ENCODE measurements around the gene LAD1.

Gene LAD1

DNA sequence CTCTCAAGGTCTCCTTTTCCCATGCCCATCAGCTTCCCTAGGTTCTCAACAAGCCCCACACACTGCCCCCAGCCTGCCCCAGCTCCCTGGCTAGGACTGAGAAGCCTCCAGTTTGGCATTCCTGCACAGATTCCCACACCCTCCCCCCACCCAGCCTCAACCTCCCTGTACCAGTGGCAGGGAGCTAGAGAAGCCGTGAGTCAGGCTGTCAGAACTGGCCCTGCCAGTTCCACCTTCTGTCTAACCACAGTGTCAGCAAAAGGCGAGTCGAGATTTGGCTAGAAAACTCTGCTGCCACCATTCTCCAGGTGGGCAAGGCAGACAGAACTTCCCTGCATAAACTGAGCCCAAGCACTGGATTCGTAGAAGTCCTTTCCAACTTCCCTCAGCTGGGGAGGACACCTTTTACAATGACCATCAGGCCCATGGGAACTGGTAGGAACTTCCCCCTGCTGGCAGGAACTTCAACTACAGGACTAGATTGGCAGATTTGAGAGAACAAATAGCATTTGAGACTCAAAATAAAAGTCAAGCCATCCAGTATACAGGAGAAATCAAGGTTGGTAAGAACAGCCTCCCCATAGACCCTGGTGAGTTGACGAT lies 52.7 kb downstream of the LAD1 start:
- DNase-seq = no peak

DNA sequence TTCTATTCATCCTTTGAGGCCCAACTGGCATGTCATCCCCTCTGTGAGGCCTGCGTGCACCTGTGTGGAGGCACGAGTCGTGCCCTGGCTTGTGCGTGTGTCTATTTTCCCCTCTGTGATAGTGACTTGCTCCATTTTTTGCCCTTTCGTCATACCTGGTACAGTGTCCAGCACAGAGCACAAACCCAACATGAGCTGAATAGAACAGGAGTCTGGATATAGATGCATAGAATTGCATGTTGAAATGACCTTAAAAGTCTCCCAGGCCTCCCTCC lies 54.1 kb downstream of the LAD1 start:
- DNase-seq = no peak

DNA sequence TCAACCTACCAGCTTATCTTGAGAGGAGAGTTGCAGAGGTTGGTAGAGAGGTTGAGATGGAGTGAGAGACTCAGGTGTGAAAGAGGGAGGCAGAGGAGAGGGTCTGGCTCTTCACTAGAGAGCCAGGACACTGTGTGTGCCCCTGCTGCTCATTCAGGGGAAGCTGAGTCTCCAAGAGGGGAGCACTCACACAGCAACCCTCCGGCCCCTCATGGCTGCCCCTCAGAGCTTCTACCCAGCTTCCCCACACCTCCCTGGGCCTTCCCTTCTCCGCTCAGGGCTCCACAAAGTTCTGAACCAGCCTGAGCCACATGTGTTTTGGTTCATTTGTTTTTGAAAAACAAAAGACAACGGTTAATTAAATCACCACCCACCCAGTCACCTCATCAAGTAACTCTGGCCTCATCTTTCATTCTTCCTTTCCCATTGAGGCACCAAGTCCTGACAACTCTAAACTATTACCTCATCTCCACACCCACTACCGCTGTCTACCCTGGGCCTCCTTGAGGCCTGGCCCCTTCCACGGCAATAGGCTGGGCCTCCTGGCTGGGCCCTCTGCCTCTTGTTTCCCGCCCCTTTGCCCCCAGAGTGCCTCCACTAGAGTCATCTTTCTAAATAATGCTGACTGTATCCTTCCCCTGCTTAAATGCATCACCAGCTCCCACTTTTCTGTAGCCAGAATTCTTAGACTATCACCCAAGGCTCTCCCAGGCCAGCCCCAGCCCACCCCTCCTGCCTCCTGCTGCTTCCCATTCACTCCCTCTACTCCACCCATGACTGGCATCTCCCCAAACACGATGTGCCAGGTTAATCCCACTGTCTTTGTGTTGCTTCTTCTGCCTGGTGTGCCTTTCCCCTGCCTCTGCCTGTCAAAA lies 54.7 kb downstream of the LAD1 start:
- no peak for DNase-seq

DNA sequence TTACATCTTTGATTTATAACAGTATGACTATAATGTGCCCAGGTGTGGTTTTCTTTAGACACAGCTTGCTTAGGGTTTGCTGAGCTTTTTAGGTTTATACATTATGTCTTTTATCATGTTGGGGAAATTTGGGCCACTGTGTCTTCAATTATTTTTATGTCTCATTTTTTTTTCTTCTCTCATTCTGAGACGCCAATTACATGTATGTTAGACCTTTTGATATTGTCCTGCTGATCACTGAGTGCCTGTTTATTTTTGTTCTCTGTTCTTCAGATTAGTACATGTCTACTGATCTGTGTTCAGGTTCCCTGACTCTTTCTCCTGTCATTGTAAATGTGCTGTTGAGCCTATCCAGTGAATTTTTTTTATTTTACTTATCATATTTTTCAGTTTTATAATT lies 57.7 kb downstream of the LAD1 start:
- no peak for DNase-seq

DNA sequence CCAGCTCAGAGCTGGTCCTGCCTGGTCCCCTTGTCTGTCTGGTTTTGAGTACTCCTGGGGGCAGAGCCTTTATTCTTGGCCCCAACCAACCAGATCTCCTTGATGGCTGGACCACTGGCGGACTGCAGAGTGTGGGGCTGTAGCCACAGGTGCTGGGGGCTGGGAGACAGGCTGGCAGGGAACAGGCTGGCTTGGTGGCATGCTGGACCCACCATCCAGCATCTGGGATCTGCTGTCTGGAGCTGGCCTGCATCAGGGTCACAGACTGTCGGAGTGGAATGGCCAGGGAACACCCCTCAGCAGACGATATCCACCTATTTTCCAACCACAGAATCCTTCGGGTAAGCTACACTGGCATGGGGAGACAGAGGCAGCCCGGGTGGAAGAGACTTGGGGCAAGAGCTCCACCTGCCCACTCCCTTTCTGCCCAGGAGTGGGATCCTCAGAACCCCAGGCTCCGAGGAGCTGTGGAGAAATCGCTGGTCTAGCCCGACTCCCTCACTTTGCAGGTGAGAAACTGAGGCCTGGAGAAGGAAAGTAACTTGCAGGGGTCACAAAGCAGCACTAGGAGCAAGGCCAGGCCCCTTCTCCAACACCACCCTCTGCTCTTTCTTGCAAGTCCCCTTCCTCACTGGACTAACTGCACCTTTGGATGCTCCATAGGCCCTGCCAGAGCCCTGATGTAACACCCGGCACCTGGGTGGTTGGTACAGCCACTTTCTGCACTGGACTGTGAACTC lies 62.2 kb downstream of the LAD1 start:
- DNase-seq = no peak

DNA sequence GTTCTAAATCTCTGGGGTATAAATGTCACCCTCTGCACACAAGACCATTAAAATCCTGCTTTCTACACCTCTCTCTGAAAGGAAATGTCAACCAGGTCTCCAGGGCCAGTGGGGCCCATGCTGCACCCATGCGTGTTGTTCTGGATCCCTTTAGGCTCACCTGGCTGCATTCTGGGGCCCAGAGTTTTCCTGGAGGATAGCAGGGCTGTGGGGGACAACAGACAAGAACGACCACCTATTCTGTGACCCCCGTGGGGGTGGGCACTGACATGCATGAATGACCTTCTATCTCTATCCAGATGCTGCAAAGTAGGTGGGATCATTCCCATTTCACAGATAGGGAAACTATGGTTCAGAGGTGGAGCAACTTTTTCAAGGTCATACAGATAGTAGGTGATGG lies 63.2 kb downstream of the LAD1 start:
- DNase-seq = no peak

DNA sequence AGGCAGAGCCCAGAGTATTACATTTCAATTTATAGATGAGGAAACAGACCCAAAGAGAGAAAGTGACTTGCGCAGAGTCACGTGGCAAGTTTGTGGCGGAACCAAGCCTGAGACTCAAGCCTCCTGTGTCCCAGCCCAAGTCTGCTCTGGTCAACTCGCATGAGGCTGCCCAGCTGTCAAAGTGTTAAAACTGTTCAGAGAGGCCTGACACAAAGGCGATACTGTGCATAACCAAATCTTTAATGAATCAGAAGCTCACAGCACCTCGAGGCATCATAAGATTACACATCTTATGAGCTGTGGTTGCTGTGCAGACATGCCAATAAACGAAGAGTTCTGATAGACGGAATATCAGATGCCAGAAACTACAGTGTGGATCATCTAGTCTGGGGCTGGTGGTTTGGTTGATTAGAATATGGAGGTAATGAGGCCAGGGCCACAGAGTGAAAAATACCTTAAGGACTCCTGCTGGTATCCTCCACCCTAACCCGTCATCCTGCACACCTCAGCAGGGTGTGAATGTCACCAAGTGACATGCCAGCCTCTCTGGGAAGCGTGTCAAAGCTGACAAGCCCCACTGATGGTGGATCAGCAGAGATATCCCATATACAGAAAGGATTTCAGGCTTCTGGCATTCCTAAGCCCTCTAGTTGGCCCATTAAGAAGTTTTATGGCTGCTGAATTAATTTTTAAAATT lies 63.8 kb downstream of the LAD1 start:
- no peak for DNase-seq

DNA sequence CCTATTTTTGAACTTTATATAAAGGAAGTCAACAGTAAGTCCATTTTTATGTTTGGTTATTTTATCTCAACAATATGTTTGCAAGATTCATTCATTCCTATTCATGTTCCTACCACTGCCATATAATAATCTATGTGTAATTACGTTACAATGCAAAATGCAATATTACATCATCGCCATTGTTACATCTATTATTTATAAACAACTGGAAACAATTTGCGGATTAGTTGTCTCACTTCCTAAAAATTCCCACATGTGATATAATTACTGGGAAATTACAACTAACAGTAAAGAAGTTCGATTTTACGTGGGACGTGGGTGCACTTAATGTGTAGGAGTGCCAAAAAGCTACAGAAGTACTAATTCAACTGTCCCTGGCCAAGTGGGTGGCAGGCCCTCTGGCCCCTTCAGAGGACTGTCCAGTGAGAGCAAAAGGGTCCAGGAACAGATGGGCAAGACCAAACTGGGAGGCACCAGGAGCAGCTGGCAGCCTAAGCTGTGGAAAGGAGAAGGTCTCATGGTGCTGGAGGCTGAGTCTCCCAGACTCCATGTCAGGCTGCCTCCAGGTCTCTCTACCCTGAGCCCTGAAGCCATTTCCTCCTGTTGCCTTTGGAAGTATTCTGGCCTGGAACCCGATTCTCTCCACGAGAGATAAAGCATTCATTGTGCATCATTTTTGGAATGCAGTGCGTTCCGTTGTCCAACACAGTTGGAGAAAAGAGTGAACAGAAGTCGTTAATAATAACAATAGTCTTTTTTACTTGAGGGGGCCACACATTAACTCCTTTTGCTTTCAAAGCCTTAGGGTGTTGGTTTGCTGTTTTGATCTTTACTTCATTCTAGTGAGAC lies 64.6 kb downstream of the LAD1 start:
- DNase-seq = no peak

DNA sequence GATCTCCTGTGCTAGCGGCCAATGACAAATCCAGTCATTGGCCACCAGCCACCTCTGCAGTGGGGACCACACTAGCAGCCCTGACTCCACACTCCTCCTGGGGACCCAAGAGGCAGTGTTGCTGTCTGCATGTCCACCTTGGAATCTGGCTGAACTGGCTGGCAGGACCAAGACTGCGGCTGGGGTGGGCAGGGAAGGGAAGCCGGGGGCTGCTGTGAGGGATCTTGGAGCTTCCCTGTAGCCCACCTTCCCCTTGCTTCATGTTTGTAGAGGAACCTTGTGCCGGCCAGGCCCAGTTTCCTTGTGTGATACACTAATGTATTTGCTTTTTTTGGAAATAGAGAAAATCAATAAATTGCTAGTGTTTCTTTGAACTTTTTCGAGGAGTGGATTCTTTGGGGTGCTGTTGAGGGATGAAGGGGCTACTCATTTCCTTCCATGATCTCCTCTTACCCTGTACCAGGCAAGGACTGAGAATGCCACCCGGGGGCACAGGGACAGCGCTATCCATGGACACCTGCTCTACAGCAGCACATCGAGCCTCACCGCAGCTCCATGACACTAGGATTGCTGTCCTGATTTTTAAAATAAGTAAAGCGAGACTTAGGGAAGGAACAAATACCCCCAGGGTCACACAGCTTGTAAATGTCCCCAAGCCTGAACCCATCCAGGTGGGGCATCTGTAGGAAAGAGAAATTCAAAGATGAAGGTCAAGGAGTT lies 66.3 kb downstream of the LAD1 start:
- no peak for DNase-seq

DNA sequence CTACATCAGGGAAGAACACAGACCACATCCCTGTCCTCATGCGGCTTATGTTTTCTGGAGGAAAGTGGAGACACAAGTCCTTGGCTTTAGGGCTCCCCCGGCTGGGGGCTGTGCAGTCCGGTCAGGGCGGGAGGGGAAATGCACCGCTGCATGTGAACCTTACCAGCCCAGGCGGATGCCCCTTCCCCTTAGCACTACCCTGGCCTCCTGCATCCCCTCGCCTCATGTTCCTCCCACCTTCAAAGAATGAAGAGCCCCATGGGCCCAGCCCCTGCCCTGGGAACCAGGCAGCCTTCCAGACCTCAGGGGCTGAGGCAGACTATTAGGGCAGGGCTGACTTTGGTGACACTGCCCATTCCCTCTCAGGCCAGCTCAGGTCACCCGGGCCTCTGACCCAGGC lies 67.1 kb downstream of the LAD1 start:
- DNase-seq = no peak

DNA sequence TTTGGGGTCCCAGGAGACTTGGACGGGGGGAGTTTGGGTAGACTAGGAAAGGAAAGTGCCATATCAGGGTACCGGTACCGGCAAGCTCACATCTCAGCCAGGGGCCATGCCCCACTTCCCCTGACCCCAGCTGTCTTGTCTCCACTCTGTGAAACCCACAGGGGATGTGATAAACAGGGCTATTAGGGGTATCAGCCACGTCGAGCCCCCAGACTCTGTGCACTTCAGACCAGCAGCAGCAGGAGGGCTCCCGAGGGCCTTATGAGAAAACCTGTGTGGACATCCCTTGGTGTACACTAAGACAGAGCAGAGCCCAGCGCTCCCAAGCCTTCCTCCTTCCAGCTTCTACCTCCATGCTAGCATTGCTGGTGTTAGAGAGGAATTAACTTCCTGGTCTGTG lies 68.0 kb downstream of the LAD1 start:
- no peak for DNase-seq
